Measurements from ENCODE around the gene MRTFA. TPM values are rescaled to one million over a fixed set of nuclear protein-coding genes. Genes with fewer than 3 reads are reported as not detected.

Gene MRTFA
- polyA plus RNA-seq, 2 of the 4 experiments (the other 2 are of a cell fraction), result 6.8 to 48.3 TPM

DNA sequence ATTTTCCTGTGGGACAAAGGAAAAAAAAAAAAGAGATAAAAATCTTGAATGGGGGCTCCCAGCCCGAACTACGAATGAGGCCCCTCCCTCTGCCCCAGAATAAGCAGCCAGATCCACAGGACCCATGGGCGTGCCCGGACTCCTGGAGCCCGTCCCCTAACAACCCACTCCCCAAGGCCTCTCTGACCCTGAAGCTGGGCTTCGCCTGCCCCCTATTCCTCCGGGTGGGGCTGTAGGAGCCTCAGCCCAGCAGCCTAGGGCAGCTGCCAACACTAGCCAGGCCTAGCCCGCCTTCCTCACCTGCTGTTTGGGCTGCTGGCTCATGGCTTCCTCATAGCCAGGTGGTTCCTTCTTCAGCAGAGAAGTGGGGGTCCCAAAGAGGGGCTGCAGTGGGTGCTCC lies 219.5 kb downstream of the MRTFA start:
- ATAC-seq, result no peak
- ChIA-PET POLR2A (no interaction called here), CTCF (interaction anchor here (0.8 to 1.5 kb wide), 2 partner anchors 70 to 71 kb away, joined by 3 to 4 read pairs; no protein-coding TSS in a partner anchor)
- WGBS (ENCODE audit: missing lambda C conversion rate), result 92% methylated on average over 8 of the region's 8 CpGs
- Histone ChIP-seq H3K27ac (0 out of 6 replicates have a peak overlapping the region, but pooled peaks of 1 of the 2 experiments have one; percentile 16), H3K4me1 (no peaks in the 10 kb centered on the region), H3K4me2 (no peak overlapping the region), H3K9me3 (no peaks in the 10 kb centered on the region), H3K4me3 (no peak overlapping the region)
- FAIRE-seq, result no peak
- TF ChIP-seq SREBF2 (IDR thresholded peaks at IDR 0.05) (no peak), EHF (CRISPR knock-in tag; IDR thresholded peaks at IDR 0.05) (no peak), BHLHE40 (IDR thresholded peaks at IDR 0.05; ENCODE audit: low read depth, low read length) (no peak), HDAC2 (IDR thresholded peaks at IDR 0.05) (no peak)
- DNase-seq (ENCODE audit: low read depth in 1 of 2, low spot score in 1 of 2), result no peak

- H3K9me3 ChIP-seq, result no peaks in the 10 kb centered on the region
- no peak overlapping the region for H3K4me2 ChIP-seq
- FAIRE-seq (no peak), ATAC-seq (no peak), DNase-seq (ENCODE audit: low read depth in 1 of 2, low spot score in 1 of 2) (no peak)
- CTCF ChIA-PET, result interaction anchor here (0.8 to 1.5 kb wide), 2 partner anchors 71 kb away, joined by 3 to 4 read pairs; no protein-coding TSS in a partner anchor
- TF ChIP-seq CBX2 (IDR thresholded peaks at IDR 0.05; ENCODE audit: borderline replicate concordance, low read depth) (no peak), RCOR1 (IDR thresholded peaks at IDR 0.05; ENCODE audit: low read depth, low read length) (no peak), POLR2A (IDR thresholded peaks at IDR 0.05; ENCODE audit: low read length) (no peak), HEYL (CRISPR knock-in tag; IDR thresholded peaks at IDR 0.05) (no peak), CBX8 (IDR thresholded peaks at IDR 0.05) (no peak), EHMT2 (IDR thresholded peaks at IDR 0.05; ENCODE audit: low read depth) (no peak), BHLHE40 (IDR thresholded peaks at IDR 0.05; ENCODE audit: low read depth, low read length) (no peak), RAD21 (conservative IDR thresholded peaks at IDR 0.05 in 1 of 2, IDR thresholded peaks at IDR 0.05 in 1 of 2) (no peak)
- TF ChIP-seq, protein P1, sequence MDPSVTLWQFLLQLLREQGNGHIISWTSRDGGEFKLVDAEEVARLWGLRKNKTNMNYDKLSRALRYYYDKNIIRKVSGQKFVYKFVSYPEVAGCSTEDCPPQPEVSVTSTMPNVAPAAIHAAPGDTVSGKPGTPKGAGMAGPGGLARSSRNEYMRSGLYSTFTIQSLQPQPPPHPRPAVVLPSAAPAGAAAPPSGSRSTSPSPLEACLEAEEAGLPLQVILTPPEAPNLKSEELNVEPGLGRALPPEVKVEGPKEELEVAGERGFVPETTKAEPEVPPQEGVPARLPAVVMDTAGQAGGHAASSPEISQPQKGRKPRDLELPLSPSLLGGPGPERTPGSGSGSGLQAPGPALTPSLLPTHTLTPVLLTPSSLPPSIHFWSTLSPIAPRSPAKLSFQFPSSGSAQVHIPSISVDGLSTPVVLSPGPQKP (IDR thresholded peaks at IDR 0.05; ENCODE audit: low read depth, low read length), result no peak
- POLR2A ChIA-PET, result no interaction called here
- no peaks in the 10 kb centered on the region for H3K4me1 ChIP-seq
- H3K4me3 ChIP-seq, result no peak overlapping the region
- WGBS (ENCODE audit: missing lambda C conversion rate), result 92% methylated on average over 7 of the region's 11 CpGs
- H3K27ac ChIP-seq, result no peak overlapping the region
Observed at GRCh38 chr22:40416636-40417035, 219.9 kb downstream of the MRTFA start.

DNA sequence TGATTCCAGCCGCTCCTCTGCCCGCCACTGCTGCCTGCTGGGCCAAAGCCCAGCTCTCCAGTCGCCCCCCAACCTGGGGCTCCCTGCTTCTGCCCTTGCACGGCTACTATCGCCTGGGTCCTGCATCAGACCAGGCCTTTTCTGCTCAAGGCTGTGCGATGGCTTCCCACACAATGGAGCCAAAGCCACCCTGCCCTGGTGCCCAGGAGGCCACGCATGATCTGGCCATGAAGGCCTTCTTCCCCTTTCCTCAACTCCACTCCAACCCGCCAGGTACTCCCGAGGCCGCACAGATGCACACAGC lies 220.3 kb downstream of the MRTFA start:
- POLR2A ChIA-PET, result no interaction called here

More for the DNA sequence above, 220.3 kb downstream of the MRTFA start:
- Histone ChIP-seq H3K4me1 (no peaks in the 10 kb centered on the region), H3K27ac (no peak overlapping the region), H3K4me2 (no peak overlapping the region), H3K4me3 (no peak overlapping the region), H3K9me3 (no peaks in the 10 kb centered on the region)
- DNase-seq (ENCODE audit: low read depth in 1 of 2, low spot score in 1 of 2) (no peak), FAIRE-seq (no peak), ATAC-seq (no peak)
- CTCF ChIA-PET, result interaction anchor here (1.5 kb wide), 1 partner anchor 71 kb away, joined by 3 read pairs; no protein-coding TSS in a partner anchor
- TF ChIP-seq JUN (IDR thresholded peaks at IDR 0.05), result no peak
- TF ChIP-seq NFE2L2 (conservative IDR thresholded peaks at IDR 0.05; ENCODE audit: low read length), result no peak
- TF ChIP-seq E2F6 (IDR thresholded peaks at IDR 0.05; ENCODE audit: borderline replicate concordance, low read depth), result no peak
- TF ChIP-seq FOSL2 (IDR thresholded peaks at IDR 0.05), result no peak
- no peak for TF ChIP-seq FOSL2 (CRISPR knock-in tag; IDR thresholded peaks at IDR 0.05)
- TF ChIP-seq SMC3 (IDR thresholded peaks at IDR 0.05), result no peak
- no peak for TF ChIP-seq MAFK (IDR thresholded peaks at IDR 0.05; ENCODE audit: partially characterized antibody)
- TF ChIP-seq RARB (CRISPR knock-in tag; IDR thresholded peaks at IDR 0.05), result no peak
- no peak for TF ChIP-seq ESRRA (IDR thresholded peaks at IDR 0.05; ENCODE audit: borderline replicate concordance, low read length)
- TF ChIP-seq NPAS2 (CRISPR knock-in tag; IDR thresholded peaks at IDR 0.05; ENCODE audit: borderline replicate concordance), result no peak
- TF ChIP-seq CEBPB (IDR thresholded peaks at IDR 0.05), result no peak
- TF ChIP-seq, protein P2, sequence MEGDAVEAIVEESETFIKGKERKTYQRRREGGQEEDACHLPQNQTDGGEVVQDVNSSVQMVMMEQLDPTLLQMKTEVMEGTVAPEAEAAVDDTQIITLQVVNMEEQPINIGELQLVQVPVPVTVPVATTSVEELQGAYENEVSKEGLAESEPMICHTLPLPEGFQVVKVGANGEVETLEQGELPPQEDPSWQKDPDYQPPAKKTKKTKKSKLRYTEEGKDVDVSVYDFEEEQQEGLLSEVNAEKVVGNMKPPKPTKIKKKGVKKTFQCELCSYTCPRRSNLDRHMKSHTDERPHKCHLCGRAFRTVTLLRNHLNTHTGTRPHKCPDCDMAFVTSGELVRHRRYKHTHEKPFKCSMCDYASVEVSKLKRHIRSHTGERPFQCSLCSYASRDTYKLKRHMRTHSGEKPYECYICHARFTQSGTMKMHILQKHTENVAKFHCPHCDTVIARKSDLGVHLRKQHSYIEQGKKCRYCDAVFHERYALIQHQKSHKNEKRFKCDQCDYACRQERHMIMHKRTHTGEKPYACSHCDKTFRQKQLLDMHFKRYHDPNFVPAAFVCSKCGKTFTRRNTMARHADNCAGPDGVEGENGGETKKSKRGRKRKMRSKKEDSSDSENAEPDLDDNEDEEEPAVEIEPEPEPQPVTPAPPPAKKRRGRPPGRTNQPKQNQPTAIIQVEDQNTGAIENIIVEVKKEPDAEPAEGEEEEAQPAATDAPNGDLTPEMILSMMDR (IDR thresholded peaks at IDR 0.05), result no peak
- TF ChIP-seq ZNF302 (CRISPR knock-in tag; IDR thresholded peaks at IDR 0.05), result no peak
- no peak for TF ChIP-seq RFX5 (IDR thresholded peaks at IDR 0.05)
- no peak for TF ChIP-seq KDM5A (IDR thresholded peaks at IDR 0.05)
- TF ChIP-seq, protein P1 (IDR thresholded peaks at IDR 0.05; ENCODE audit: low read depth, low read length), result no peak
- no peak for TF ChIP-seq HES2 (IDR thresholded peaks at IDR 0.05)
- no peak for TF ChIP-seq PHF8 (IDR thresholded peaks at IDR 0.05; ENCODE audit: borderline replicate concordance, low read depth)
- no peak for TF ChIP-seq BCL3 (IDR thresholded peaks at IDR 0.05)
- TF ChIP-seq ZC3H11A (IDR thresholded peaks at IDR 0.05), result no peak
- 94% methylated on average over 8 of the region's 10 CpGs for WGBS (ENCODE audit: missing lambda C conversion rate)

Measured in A549 (cell line).